CD4-positive, alpha-beta T cell treated with Interferon alpha-2 for 1 hour (primary cell): ENCODE results near the gene TBC1D9B.

Experiments
- DNase-seq, 2 donors: peaks; one replicate each; pipeline ENCODE4 v3.0.0-alpha.2; 2020 to 2022

The TBC1D9B gene

DNA sequence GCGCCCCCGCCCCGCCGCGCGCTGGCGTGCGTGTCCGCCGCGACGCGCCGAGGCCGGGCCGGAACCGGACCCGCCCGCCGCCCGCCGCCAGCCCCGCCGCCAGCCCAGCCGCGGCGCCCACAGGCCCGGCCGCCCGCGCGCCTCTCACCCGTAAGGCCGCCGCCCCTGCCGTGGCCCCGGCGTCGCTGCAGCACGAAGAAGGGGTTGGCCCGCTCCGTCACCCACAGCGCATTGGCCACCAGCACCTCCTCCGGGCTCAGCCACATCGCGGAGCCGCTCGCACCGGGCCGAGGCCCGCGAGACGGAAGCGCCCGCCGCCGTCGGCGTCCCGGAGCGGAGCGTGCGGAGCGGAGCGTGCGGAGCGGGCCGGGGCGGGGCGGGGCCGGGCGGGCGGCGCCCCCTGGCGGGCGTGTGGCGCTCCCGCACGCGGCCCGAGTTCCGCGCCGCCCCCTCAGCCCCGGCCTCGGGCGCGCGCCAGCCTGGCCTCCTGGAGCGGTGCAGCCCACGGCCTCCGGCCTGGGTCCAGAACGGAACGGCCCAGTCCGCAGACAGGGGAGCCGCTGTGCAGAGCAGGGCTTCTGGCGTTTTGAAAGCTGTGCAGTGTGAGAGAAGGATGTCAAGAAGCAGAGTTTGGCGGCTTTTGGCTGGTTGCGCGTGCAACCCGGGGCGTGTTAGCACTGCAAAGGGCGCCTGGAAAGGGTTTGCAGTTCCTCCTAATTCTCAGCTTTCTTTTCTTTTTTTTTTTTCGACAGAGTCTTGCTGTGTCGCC, at the start of gene TBC1D9B:
Gene TBC1D9B, minus strand, starts transcription at position 342 of the 769 bp plus-strand sequence. Its CDS starts 76 bp downstream, at position 266.
- DNase-seq, result peak; percentile 73 to 85

DNA sequence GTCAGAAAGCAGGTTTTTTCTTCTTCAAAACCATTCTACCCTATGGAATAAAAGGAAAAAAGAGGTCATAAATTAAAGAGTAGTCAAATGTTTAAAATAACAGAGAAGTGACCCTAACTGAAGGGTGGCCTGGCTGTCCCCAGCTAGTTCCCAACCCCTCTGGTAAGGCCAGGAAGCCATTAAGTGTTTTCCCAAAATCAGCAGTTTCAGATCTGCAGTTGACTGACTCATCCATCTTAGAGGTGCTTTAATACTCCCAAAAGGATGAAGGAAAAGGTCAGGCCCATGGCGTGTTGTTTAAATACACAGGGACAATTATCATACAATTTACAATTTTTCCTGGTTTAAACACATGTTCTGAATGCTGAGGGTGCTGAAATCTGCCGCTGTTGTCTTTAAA, 47.9 kb upstream of the TBC1D9B start:
- no peak for DNase-seq

DNA sequence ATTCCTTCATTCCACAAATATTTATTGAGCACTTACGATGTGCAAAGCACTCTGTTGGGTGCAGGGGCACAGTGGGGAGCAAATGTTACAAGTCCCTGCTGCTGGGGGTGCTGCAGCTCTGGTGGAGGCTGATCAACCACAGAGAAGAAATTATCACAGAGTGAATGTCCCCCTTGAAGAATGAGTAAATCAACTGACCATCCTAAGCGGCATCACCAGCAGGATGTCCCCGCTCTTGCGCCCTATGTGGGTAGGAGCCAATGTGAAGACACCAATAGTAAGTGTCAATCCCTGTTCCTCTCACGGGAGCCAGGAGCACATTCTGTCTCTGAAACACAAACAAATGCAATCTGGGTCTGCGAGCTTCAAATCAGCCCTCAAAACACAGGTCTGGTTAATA, 47.4 kb upstream of the TBC1D9B start:
- no peak for DNase-seq

DNA sequence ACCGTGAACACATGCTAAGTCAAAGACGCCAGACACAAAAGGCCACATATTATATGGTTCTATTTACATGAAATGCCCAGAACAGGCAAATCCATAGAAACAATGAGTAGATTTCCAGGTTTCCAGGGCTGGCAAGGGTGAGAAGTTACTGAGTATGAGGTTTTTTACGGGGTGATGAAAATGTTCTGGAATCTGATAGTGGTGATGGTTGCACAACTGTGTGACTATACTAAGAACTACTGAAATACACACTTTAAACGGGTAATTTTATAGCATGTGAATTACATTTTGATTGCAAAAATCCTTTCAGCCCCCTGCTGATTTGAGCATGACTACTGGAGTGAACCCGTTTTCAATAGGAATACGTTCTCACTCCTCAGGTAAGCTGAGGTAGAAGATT, 46.7 kb upstream of the TBC1D9B start:
- no peak for DNase-seq

DNA sequence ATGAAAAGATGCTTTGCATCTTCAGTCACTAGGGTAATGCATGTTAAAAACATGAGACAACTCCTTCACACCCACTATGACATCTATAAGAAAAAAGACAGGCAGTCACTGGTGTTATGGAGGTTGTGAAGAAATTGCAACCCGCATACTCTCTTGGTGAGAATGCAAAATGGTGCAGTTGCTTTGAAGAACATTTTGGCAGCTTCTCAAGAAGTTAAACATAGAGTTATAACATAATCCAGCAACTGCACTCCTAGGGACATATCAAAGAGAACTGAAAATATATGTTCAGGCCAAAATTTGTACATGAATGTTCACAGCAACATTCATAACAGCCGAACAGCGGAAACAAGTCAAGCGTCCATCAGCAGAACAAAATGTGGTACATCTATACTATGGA, 46.3 kb upstream of the TBC1D9B start:
- no peak for DNase-seq

DNA sequence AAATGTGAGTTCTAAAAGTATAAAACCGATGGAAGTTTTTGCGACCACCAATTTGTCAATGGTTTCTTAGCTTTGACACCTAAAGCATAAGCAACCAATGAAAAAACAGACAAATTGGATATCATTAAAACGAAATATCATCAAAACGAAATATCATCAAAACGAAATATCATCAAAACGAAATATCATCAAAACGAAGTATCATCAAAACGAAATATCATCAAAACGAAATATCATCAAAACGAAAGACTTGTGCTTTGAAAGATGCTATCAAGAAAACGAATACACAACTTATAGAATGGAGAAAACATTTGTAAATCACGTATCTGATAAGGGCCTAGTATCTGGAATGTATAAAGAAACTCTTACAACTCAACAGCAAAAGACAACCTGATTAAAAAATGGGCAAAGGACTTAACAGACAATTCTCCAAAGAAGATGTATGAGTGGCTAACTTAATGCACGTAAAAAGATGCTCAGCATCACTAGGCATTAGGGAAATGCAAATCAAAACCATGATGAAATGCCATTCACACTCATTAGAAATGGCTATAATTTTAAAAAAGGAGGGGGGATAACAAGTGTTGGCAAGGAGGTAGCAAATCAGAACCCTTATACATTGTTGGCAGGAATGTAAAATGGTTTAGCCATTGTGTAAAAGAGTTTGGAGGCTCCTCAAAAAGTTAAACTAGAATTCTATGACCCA, 29.4 kb upstream of the TBC1D9B start:
- no peak for DNase-seq

DNA sequence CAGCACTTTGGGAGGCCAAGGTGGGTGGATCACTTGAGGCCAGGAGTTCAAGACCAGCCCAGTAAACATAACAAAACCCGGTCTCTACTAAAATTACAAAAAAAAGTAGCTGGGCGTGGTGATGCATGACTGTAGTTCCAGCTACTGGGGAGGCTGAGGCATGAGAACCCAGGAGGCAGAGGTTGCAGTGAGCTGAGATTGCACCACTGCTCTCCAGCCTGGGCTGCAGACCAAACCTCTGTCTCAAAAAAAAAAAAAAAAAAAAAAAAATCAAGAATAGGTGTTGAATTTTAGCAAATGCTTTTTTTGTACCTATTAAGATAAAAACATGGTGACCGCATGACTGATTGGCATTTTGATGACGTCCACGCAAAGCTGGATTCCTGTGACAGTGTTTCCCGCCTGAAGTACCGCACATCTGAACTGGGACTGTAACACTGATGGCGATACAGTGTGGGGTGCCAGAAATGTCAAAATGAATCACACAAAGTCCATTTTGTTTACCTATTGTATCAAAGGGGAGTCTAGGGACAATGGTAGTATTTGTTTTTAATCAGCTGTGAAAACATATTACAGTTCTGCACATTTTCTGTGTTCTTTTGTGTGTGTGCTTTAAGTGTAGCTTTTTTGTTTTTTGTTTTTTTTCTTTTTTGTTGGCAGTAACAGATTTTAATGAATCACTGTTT, 23.2 kb upstream of the TBC1D9B start:
- DNase-seq, result no peak

DNA sequence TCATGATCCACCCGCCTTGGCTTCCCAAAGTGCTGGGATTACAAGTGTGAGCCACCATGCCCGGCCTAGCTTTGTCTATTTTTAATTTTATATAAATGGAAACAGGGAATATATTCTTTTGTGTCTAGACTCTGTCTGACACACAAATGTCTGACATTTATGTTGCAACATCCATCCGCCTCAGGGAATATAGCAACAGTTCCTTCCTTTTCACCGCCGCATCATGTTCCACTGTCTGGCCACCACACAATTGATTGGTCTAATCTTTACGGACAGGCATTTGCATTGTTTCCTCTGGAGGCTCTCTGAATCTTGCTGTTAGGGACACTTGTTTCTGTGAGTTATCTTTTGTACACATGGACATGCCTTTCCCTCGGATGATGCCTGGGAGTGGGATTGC, 20.1 kb upstream of the TBC1D9B start:
- no peak for DNase-seq

DNA sequence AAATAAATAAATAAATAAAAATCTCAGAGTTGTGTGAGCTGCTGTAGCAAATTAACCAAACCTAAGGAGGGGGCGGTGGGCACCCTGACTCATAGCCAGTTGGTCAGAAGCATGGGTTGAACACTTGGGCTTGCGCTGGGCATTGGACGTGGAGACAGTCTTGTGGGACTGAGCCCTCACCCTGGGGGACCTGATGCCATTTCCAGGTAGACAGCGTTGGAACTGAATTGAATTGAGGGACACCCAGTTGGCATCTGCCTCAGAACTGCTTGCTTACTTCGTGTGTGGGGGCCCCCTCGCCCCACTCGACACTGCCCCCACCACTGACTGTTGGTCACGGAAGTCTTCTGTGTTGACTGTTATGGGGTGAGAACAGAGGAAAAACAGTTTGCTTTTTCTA, 19.0 kb upstream of the TBC1D9B start:
- DNase-seq, result no peak

DNA sequence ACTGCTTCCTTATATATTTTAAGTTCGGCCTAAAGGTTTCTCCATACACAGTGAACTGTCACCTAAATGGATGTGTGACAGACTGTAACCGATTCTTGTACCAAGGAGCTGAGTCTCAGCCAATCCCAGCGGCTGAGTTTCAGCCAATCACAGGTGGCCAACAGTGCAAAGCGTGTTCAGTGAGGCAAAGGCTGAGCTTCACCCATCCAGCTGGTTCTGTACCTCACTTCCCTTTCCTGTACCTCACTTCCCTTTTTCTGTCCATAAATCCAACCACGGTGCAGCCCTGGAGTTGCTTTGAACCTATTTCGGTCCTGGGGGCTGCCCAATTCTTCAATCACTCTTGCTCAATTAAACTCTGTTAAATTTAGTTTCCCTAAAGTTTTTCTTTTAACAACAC, 15.7 kb upstream of the TBC1D9B start:
- DNase-seq, result peak in 1 of 2 donors; percentile 42

DNA sequence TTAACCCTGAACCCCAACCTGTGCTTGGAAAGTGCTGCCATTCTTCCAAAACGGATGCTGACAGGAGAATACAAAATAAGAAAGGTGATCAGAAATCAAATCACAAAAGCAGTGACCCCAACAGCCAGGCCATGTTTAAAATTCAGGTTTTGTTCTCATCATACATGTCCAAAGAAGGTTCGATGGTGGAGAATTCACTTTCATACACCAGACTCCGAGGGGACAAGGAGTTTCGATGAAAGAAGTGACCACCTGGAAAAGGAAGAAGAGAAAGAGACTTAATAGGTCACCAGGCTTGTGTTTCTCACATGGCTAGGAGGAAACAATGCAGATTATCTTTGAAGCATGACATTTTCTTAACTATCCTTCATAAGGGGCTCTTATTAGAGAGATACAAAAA, 12.5 kb upstream of the TBC1D9B start:
- no peak for DNase-seq

DNA sequence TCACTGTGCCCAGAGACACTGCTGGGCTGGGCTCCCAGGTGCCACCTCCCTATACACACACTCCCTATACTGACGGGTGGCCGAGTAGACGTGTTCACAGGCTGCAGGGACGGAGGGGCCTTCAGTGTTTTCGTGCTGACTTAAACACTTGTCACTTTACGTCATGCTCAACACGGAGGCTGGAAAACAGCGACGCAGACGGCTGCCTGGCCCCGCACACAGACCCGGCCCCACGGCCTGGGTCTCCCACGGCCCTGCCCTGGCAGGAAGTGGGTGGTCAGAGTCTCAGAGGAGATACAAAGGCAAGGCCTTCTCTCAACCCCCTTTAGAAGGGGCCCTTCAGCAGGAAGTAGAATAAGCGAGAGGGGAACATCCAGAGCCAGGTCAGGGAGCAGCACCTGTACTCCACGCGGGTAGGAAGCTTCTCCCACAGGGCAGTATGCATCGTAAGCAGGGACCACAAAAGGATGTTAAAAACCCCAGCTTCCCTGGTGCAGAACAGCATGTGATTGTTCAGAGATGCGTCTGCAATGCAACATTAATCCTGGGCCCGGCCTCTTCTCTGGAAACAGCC, 11.9 kb upstream of the TBC1D9B start:
- DNase-seq, result no peak

DNA sequence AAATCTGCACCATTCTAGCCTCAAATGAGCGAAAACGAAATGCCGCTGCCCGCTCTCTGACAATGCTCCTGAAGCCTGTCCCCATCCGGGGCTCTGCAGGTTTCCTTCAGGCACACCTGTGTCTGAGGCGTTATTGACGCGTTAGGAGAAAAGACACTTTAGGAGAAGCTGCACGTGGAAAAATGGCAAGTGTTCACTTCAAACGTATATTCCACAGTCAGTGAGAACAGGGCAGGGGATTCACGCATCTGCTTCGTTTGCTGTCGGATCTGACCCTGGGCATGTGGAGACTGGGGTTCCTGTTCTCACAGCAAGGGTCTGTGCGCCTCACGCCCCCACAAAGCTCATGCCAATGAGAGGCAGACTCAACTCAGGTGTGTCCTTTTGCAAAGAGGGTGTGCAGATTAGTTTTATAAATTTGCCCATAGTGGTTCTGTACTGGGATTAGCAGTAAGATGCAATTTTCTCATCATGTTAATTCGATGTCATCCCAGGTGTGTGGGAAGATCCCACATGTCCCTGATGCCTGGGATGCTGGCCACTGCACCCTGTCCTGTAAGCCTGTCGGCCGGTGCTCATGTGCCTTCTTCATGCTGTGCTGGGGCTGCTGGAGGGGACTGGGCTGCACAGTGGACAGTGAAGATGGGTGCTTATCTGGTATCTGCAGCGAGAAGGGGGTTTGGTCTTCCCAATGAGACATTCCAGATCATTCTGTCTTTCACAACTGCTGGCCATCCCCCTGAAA, 11.2 kb upstream of the TBC1D9B start:
- DNase-seq, result no peak

DNA sequence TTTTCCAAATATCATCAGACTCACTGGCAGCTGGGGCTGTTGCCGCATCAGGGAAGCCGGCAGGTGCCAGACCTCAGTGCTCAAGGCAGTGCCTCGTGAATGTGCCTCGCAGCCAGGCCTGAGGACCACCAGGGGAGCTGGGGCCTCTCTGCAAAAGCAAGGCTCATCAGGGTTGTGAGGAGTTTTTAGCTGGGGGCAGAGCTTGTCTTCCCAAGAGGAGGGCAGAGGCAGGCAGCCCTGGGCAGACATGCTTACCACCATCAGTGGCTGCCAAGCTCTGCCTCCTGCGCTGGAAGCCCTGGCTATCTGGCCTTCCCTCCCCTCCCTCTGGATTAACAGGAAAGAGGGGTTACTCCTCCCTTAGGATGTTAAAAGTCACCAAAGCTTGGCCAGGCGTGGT, 8.8 kb upstream of the TBC1D9B start:
- DNase-seq, result no peak

DNA sequence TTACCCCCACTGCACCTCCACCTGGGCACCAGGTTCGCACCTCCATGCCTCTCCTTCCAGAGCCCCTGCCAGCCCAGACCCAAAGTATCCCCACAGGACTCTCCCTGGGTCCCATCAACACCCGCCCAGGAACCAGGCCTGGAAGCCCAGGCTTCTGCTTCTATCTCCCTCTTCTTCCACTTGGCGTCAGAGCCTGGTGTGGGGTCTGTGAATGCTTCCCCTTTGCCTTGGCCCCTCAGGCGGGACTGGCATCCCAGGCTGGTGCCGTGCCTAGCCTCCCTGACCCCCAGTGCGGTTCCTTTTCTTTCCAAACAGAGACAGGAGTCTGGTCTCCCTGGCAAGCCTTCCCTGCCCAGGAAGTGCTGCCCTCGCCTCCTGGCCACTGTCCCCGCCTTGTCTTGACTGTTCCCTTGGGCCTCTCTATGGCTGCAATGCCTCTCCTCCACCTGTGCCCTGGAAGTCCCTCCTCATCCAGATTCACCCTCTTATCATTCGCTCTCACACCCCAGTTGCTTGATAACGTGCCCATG, 7.8 kb upstream of the TBC1D9B start:
- no peak for DNase-seq

DNA sequence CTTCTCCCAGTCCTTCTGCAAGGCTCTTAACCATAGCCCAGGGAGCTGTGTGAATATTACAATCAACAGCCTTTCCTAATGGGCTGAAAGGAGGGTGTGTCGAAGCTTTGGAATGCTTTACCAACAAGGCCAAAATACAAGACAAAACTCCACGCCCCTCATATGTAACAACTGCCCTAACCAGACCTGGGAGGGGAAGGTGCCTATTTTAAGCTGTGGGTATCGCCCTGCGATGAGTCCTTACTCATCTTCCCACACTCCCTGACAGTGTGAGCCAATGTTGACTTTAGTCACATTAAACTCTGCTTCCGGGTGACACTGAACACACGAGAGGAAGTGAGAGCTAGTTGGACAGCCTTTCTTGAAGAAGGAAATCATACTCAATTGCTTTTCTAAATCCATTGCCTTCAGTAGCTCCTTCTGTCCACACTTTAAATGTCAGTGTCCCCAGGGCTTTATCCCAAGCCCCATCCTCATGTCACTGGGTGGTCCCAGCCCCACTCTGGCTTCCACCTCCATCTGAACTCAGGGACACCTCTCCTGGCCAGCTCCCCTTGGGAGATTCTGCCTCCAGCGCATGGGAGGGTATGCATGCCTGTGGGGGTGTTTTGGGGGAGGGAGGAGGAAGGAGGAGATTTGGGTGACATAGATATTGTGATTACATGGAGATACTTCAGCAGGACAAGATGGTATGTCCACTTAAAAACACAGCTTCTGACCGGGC, 6.5 kb upstream of the TBC1D9B start:
- DNase-seq, result peak in 1 of 2 donors; percentile 40

DNA sequence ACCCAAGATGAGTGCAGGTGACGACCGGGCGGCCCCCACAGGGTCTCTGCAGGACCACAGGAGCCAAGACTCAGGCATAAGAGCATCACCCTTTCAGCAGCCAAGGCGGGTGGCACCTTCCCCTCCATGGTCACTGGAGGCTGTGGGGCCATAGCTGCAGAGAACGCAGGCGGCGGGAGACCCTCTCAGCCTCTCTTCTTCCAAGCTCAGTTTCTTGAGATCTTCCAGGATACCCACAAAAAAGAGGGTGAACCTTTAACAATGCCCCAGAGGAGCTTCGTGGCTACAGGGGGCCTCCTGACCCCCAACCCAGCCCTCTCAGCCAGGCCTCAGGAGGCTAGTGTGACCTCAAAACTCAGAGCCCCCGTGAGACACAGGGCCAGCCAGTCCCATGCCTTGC, 5.8 kb upstream of the TBC1D9B start:
- DNase-seq, result no peak

DNA sequence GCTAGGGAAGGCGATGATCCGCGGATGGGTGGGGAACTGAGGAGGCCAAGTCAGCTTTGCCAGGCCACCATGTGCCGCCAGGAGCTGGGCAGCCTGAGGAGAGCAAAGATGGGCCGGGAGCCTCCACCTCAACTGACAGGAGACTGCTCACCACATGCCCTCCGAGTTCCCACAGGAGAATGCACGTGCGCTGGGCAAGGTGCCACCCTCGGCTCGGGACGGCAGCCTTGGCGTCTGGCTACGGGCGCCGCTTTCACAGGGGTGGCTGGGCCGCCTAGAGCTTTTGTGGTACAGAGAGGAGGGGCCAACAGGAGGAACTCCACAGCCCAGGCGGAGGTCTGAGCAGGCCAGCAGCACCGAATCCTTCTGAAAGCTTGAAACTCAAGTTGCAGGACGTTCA, 5.3 kb upstream of the TBC1D9B start:
- no peak for DNase-seq

DNA sequence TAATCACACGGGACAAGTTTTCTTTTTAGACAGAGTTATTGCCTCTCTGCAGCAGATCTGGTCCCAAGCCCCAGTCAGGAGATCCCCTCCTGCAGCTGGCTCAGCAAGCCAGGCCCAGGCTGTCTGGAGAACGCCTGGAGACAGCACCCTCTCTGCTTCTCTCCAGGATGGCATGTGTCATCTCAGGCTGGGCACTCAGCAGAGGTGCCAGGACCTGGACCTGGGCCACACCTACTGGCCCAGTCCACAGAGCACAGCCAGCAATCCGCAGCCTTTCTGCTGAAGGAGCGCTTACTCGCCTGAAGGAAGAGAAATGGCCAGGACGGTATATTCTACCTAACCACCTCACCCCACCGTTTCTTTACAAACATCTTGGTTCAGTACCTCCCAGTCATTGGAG, 4.7 kb upstream of the TBC1D9B start:
- no peak for DNase-seq

DNA sequence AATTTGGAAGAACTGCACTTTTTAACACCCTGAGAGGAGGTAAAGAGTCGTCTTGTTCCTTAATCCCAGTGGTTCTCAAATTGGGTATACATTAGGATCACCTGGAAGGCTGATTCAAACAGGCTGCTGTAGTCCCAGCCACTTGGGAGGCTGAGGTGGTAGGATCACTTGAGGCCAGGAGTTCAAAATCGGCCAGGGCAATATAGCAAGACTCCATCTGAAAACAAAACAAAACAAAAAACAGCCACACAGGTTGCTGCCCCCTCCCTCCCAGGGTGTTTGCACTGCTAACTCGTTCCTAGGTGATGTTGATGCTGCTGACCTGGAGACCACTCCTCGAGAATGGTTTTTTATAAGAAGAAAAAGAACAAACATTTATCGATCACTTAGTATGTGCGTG, 1.5 kb upstream of the TBC1D9B start:
- no peak for DNase-seq

DNA sequence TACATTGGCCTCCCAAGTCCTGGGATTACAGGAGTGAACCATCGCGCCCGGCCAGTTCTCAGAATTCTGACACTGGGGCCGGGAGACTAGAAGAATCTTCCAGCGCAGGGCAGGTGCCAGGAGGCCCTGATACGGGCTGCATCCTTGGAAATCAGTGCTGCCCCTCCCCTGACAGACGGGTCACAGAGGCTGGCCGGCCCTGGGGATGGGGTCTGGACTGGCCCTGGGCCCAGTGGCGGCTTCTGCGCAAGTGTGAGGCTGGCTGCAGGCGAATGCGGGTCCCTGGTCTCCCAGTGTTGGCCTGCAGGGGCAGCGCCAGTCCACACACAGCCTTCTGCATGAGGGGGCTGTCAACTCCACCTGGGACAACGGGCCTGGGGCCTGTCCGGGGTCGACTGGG, 831 bp upstream of the TBC1D9B start:
- DNase-seq, result no peak
